CD8-positive, alpha-beta memory T cell (primary cell): ENCODE results near the gene ENOX1. TPM values are rescaled to one million over a fixed set of nuclear protein-coding genes. Genes with fewer than 3 reads are reported as not detected.

ENCODE experiments used
- CTCF ChIA-PET: fragments of 350-600 bp; sonication (Branson Sonifier 250); formaldehyde crosslinking; loops from one replicate; lab custom pipeline; 2021; ENCODE audit warnings: antibody characterized with exemption; lab: Charles Lee
- POLR2A ChIA-PET: fragments of 350-600 bp; sonication (Branson Sonifier 250); formaldehyde crosslinking; loops from one replicate; lab custom pipeline; 2021; ENCODE audit warnings: antibody characterized with exemption; lab: Charles Lee
- DNase-seq, 5 donors: peaks; one replicate each; pipeline versions ENCODE4 v3.0.0 to v3.0.0-alpha.2; 2020 to 2022; ENCODE audit warnings: mixed read lengths in 1 of 5
- H3K27ac ChIP-seq: one replicate; pipeline ENCODE4 v1.7.0; 2013; ENCODE audit warnings: low read depth, mild to moderate bottlenecking, low read length, moderate library complexity
- H3K27me3 ChIP-seq: 2 replicates; pipeline ENCODE4 v1.7.0; 2013; ENCODE audit warnings: low read length, mild to moderate bottlenecking; ENCODE audit not compliant: insufficient read depth, poor library complexity, severe bottlenecking
- H3K36me3 ChIP-seq: 2 replicates; pipeline ENCODE4 v1.7.0; 2013; ENCODE audit warnings: mild to moderate bottlenecking, low read length, moderate library complexity; ENCODE audit not compliant: insufficient read depth
- H3K4me1 ChIP-seq: 2 replicates; pipeline ENCODE4 v1.7.0; 2013; ENCODE audit warnings: mild to moderate bottlenecking, low read length, moderate library complexity; ENCODE audit not compliant: insufficient read depth
- H3K4me3 ChIP-seq: 2 replicates; pipeline ENCODE4 v1.7.0; 2013; ENCODE audit warnings: mild to moderate bottlenecking, low read length
- H3K9me3 ChIP-seq: 2 replicates; pipeline ENCODE4 v1.7.0; 2013; ENCODE audit warnings: mild to moderate bottlenecking, low read length
- H3K27ac Mint-ChIP-seq, 8 donors: one replicate each; pipeline ENCODE4 v1.8.0; 2020 to 2021; ENCODE audit warnings: mixed read lengths in 8 of 8, mild to moderate bottlenecking in 6 of 8, inconsistent platforms in 3 of 8, moderate library complexity in 3 of 8
- H3K27me3 Mint-ChIP-seq, 2 donors: one replicate each; pipeline ENCODE4 v1.8.0; 2020 to 2021; ENCODE audit warnings: mixed read lengths in 2 of 2, mild to moderate bottlenecking in 1 of 2, moderate library complexity in 1 of 2
- H3K36me3 Mint-ChIP-seq, 3 donors: one replicate each; pipeline ENCODE4 v1.8.0; 2020 to 2021; ENCODE audit warnings: mixed read lengths in 3 of 3, inconsistent platforms in 1 of 3, mild to moderate bottlenecking in 1 of 3
- H3K4me1 Mint-ChIP-seq, 3 donors: one replicate each; pipeline ENCODE4 v1.8.0; 2020 to 2021; ENCODE audit warnings: mixed read lengths in 3 of 3, inconsistent platforms in 1 of 3, mild to moderate bottlenecking in 1 of 3
- H3K4me3 Mint-ChIP-seq, 7 donors: one replicate each; pipeline ENCODE4 v1.8.0; 2020 to 2021; ENCODE audit warnings: mixed read lengths in 7 of 7, mild to moderate bottlenecking in 6 of 7, moderate library complexity in 4 of 7, inconsistent platforms in 2 of 7
- H3K9me3 Mint-ChIP-seq, 5 donors: one replicate each; pipeline ENCODE4 v1.8.0; 2020 to 2022; ENCODE audit warnings: mixed read lengths in 5 of 5, mild to moderate bottlenecking in 3 of 5, moderate library complexity in 2 of 5, inconsistent platforms in 1 of 5
- polyA plus RNA-seq: library from polyadenylated mRNA; unstranded; fragments of 300-500 nt; fragmentation: Illumina TruSeq; gene quantifications from one replicate; pipeline ENCODE4 v1.2.3, GENCODE V29; 2021
- total RNA-seq, 2 experiments: library from RNA; stranded (reverse); gene quantifications; one replicate each; pipeline ENCODE4 v1.2.3, GENCODE V29; 2021

The ENOX1 gene
- total and polyA plus RNA-seq, 3 experiments from 2014 or later: 0.18 to 0.29 TPM; not detected in 1

DNA sequence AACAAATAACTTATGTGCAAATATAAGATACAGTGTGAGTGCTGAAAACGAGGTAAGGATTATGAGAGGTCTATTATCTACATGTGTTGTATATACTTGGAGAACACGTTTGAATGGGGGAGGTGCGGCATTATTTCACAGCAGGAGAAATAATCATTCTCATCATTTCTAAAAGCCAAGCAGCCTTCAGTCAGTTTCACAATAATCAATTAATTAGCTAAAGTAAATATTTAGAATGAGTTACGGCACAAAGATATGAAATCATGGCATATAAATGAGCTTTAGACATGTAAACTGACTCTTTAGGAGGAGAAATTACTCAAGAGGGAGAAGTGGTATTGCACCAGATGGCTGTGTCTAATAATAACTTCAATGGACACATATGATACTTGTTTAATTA, 396.8 kb downstream of the ENOX1 start:
- Histone ChIP-seq H3K9me3 (no peaks in the 10 kb centered on the region), H3K4me3 (no peak overlapping the region), H3K36me3 (no peaks in the 10 kb centered on the region), H3K27me3 (no peaks in the 10 kb centered on the region), H3K4me1 (no peaks in the 10 kb centered on the region), H3K27ac (no peak overlapping the region)
- peaks cover 0 to 4% of the 10 kb centered on the region in 2 donors for H3K27me3 Mint-ChIP-seq
- no peaks in the 10 kb centered on the region for H3K36me3 Mint-ChIP-seq
- ChIA-PET CTCF (no interaction called here), POLR2A (no interaction called here)
- no peaks in the 10 kb centered on the region for H3K4me1 Mint-ChIP-seq
- no peak overlapping the region for H3K27ac Mint-ChIP-seq
- no peaks in the 10 kb centered on the region for H3K9me3 Mint-ChIP-seq
- no peak overlapping the region for H3K4me3 Mint-ChIP-seq
- no peak for DNase-seq

DNA sequence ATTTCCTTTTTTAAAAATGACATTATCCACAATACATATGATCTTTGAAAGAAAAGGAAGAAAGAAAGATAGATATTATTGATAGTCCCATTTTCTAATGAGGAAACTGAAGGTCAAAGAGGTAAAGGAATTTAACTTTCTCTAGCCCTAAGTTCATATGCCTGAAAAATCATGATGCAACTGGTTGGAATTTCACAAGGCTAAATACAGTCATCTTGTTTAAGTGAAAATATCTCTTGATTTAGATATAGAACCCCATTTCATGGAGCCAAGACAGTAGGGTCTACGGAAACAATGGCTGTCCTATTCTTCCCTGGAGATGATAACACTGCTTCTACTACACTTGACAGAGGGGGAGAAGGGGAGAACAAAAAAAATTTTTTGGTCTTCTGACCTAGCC, 397.2 kb downstream of the ENOX1 start:
- H3K27ac Mint-ChIP-seq: no peak overlapping the region
- no peak for DNase-seq
- Histone ChIP-seq H3K4me1 (no peaks in the 10 kb centered on the region), H3K27ac (no peak overlapping the region), H3K9me3 (no peaks in the 10 kb centered on the region), H3K36me3 (no peaks in the 10 kb centered on the region), H3K4me3 (no peak overlapping the region), H3K27me3 (no peaks in the 10 kb centered on the region)
- no peaks in the 10 kb centered on the region for H3K36me3 Mint-ChIP-seq
- ChIA-PET POLR2A (no interaction called here), CTCF (no interaction called here)
- H3K9me3 Mint-ChIP-seq: no peaks in the 10 kb centered on the region
- no peaks in the 10 kb centered on the region for H3K4me1 Mint-ChIP-seq
- H3K27me3 Mint-ChIP-seq: peaks cover 0 to 4% of the 10 kb centered on the region in 2 donors
- no peak overlapping the region for H3K4me3 Mint-ChIP-seq

DNA sequence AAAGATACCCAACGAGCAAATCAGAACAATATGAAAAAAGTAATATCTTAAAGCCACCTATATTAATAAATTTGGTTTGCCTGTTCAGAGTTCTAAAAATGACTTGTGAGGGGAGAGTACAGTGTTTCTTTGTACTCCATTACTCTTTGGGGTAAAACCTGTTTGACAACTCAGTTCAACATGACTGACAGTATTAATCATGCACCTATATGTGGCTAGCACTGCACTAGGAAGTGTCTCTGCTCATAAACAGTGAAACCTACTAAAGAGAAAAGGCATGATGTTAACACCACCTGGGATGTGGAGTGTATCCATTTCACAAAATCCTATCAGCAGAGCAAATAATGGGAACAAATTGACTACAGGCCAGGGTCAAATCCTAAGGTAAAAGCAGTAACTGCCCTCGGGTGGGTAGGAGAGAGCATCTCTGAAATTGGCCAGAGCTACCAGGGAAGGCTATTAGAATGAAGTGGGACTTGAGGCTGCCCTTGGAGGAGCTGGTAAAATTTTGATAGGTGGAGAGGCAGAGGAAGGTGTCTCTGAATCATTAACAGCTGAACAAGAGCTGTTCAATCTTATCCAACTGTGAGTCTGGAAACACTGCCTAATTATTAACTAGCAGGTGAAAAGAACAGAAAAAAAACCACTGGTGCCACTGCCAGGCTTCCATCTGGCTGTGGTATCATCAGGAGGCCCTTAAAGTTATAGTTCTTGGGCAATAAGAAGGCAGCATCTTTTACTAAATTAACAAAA, 398.3 kb downstream of the ENOX1 start:
- ChIA-PET POLR2A (no interaction called here), CTCF (no interaction called here)
- no peak for DNase-seq
- Histone ChIP-seq H3K27me3 (no peaks in the 10 kb centered on the region), H3K27ac (no peak overlapping the region), H3K9me3 (no peaks in the 10 kb centered on the region), H3K36me3 (no peaks in the 10 kb centered on the region), H3K4me3 (no peak overlapping the region), H3K4me1 (no peaks in the 10 kb centered on the region)
- Mint-ChIP-seq H3K9me3 (no peaks in the 10 kb centered on the region), H3K27me3 (peaks cover 0 to 4% of the 10 kb centered on the region in 2 donors), H3K4me1 (no peaks in the 10 kb centered on the region), H3K4me3 (no peak overlapping the region), H3K27ac (no peak overlapping the region), H3K36me3 (no peaks in the 10 kb centered on the region)

DNA sequence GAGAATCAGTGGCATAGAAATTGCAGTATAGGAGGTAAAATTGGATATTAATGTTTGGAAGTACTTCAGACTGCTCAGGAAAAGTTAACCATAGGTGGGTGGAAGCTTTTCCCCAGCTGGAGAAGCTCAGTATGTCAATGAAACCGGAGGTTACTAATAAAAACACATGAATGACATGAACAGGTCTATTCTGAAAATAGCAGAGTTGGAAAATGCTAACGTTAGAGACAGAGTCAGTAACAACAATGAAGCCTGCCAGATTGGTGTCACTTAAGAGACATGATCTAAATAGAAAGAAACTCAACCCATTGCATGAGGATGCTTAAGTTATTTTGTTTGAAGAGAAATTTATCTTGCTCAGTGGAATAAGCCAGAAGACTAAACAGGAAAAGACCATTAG, 398.9 kb downstream of the ENOX1 start:
- Histone ChIP-seq H3K4me1 (no peaks in the 10 kb centered on the region), H3K27me3 (no peaks in the 10 kb centered on the region), H3K4me3 (no peak overlapping the region), H3K36me3 (no peaks in the 10 kb centered on the region), H3K9me3 (no peaks in the 10 kb centered on the region), H3K27ac (no peak overlapping the region)
- Mint-ChIP-seq H3K4me1 (no peaks in the 10 kb centered on the region), H3K27ac (no peak overlapping the region), H3K4me3 (no peak overlapping the region), H3K27me3 (peaks cover 0 to 8% of the 10 kb centered on the region in 2 donors), H3K9me3 (no peaks in the 10 kb centered on the region), H3K36me3 (no peaks in the 10 kb centered on the region)
- ChIA-PET POLR2A (no interaction called here), CTCF (no interaction called here)
- no peak for DNase-seq

DNA sequence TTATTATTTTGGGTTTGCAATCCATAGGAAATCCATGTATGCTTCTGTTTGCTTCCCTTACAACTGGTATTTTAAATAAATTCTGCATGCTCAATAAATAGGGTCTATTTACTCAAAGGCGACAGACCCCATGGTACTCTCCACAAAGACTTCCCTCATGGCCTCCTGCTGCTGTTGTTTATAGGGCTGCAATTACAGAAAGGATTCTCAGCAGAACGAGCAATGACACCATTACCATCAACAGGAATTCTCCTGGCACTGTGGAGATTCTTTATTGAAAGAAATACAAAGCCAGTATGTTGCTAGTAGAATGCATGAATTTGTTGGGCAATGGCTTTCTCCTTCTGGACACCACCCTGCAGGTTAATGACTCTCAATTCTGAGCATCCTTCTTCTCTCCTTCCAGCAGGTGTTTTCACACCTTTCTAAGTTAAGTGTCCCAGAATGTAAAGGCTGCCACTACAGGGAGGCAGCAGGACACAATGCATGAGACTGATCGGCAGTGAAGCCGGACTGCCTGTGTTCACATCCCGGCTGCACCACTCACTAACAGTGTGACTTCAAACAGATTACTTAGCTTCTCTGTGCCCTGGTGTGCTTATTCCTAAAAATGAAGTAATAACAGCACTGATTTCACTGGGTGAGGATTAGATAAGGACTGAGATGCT, 403.1 kb downstream of the ENOX1 start:
- H3K27ac ChIP-seq: no peak overlapping the region
- H3K4me1 ChIP-seq: no peaks in the 10 kb centered on the region
- Mint-ChIP-seq H3K27ac (no peak overlapping the region), H3K27me3 (peaks cover 10 to 26% of the 10 kb centered on the region in 2 donors), H3K9me3 (peaks cover 3 to 14% (median 11%) of the 10 kb centered on the region in 5 donors), H3K4me3 (no peak overlapping the region), H3K4me1 (no peaks in the 10 kb centered on the region), H3K36me3 (no peaks in the 10 kb centered on the region)
- DNase-seq: no peak
- H3K27me3 ChIP-seq: no peaks in the 10 kb centered on the region
- ChIA-PET CTCF (no interaction called here), POLR2A (no interaction called here)
- H3K36me3 ChIP-seq: no peaks in the 10 kb centered on the region
- H3K9me3 ChIP-seq: no peaks in the 10 kb centered on the region
- H3K4me3 ChIP-seq: no peak overlapping the region

DNA sequence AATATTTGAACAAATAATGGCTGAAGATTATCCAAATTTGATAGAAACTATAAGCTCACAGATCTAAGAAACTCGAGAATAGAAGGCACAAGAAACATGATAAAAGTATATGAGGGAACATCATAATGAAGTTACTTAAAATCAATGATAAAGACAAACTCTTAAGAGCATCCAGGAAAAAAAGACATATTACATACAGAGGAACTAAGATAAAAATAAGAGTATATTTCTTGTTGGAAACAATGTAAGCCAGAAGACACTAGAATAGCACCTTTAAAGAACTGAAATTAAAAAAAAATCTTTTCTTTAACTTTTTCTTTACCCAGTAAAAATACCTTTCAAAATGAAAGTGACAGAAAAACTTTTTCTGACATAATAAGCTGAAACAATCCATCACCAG, 407.0 kb downstream of the ENOX1 start:
- H3K4me3 ChIP-seq: no peak overlapping the region
- peaks cover 18 to 45% of the 10 kb centered on the region in 2 donors for H3K27me3 Mint-ChIP-seq
- no peaks in the 10 kb centered on the region for H3K36me3 ChIP-seq
- H3K27ac Mint-ChIP-seq: no peak overlapping the region
- H3K9me3 ChIP-seq: no peaks in the 10 kb centered on the region
- no peaks in the 10 kb centered on the region for H3K4me1 ChIP-seq
- H3K27ac ChIP-seq: no peak overlapping the region
- CTCF ChIA-PET: no interaction called here
- POLR2A ChIA-PET: no interaction called here
- DNase-seq: no peak
- no peak overlapping the region for H3K4me3 Mint-ChIP-seq
- peaks cover 8 to 14% (median 14%) of the 10 kb centered on the region in 5 donors for H3K9me3 Mint-ChIP-seq
- H3K4me1 Mint-ChIP-seq: no peaks in the 10 kb centered on the region
- no peaks in the 10 kb centered on the region for H3K36me3 Mint-ChIP-seq
- no peaks in the 10 kb centered on the region for H3K27me3 ChIP-seq

GRCh38 chr13:43377973-43378372, 408.8 kb downstream of the ENOX1 start:
- H3K4me3 Mint-ChIP-seq: no peak overlapping the region
- CTCF ChIA-PET: interaction anchor here (1.6 kb wide), 1 partner anchor 10 kb away, joined by 3 read pairs; no protein-coding TSS in a partner anchor
- H3K36me3 ChIP-seq: no peaks in the 10 kb centered on the region
- peaks cover under 1% of the 10 kb centered on the region for H3K4me1 ChIP-seq
- peaks cover 21 to 50% of the 10 kb centered on the region in 2 donors for H3K27me3 Mint-ChIP-seq
- no peaks in the 10 kb centered on the region for H3K9me3 ChIP-seq
- no peaks in the 10 kb centered on the region for H3K36me3 Mint-ChIP-seq
- POLR2A ChIA-PET: no interaction called here
- H3K27ac Mint-ChIP-seq: no peak overlapping the region
- no peak for DNase-seq
- no peaks in the 10 kb centered on the region for H3K4me1 Mint-ChIP-seq
- peaks cover 8 to 14% (median 14%) of the 10 kb centered on the region in 5 donors for H3K9me3 Mint-ChIP-seq
- H3K4me3 ChIP-seq: no peak overlapping the region
- no peaks in the 10 kb centered on the region for H3K27me3 ChIP-seq
- no peak overlapping the region for H3K27ac ChIP-seq

GRCh38 chr13:43377149-43377548, 409.6 kb downstream of the ENOX1 start:
- H3K27ac Mint-ChIP-seq: no peak overlapping the region
- peaks cover 2 to 7% (median 7%) of the 10 kb centered on the region in 3 donors for H3K4me1 Mint-ChIP-seq
- peaks cover 8 to 14% (median 14%) of the 10 kb centered on the region in 5 donors for H3K9me3 Mint-ChIP-seq

More at GRCh38 chr13:43377149-43377548, 409.6 kb downstream of the ENOX1 start:
- Histone ChIP-seq H3K36me3 (no peaks in the 10 kb centered on the region), H3K27me3 (no peaks in the 10 kb centered on the region), H3K9me3 (no peaks in the 10 kb centered on the region), H3K4me3 (no peak overlapping the region), H3K27ac (no peak overlapping the region), H3K4me1 (peaks cover 5% of the 10 kb centered on the region)
- H3K4me3 Mint-ChIP-seq: no peak overlapping the region
- peaks cover 21 to 48% of the 10 kb centered on the region in 2 donors for H3K27me3 Mint-ChIP-seq
- CTCF ChIA-PET: interaction anchor here (1.6 kb wide), 1 partner anchor 9 kb away, joined by 3 read pairs; no protein-coding TSS in a partner anchor
- no peaks in the 10 kb centered on the region for H3K36me3 Mint-ChIP-seq
- DNase-seq: no peak
- POLR2A ChIA-PET: no interaction called here
